HUES48 (cell line): ENCODE data around the gene ANKRD1.
"Not testable (repeated sequence)": the region's sequence is repeated elsewhere in the genome, so short reads cannot be mapped to it uniquely, and the experiment has no call there.

ENCODE experiments used
- H3K27ac ChIP-seq: one replicate; pipeline ENCODE4 v1.7.0; 2013; ENCODE audit warnings: low read depth, low read length, inconsistent platforms
- H3K27me3 ChIP-seq: 2 replicates; pipeline ENCODE4 v1.6.1; 2013; ENCODE audit warnings: mild to moderate bottlenecking, low read length; ENCODE audit not compliant: control insufficient read depth, insufficient read depth
- H3K36me3 ChIP-seq: 2 replicates; pipeline ENCODE4 v1.6.1; 2013; ENCODE audit warnings: low read length; ENCODE audit not compliant: control insufficient read depth, insufficient read depth
- H3K4me1 ChIP-seq: 2 replicates; pipeline ENCODE4 v1.6.1; 2013; ENCODE audit warnings: mild to moderate bottlenecking, low read length; ENCODE audit not compliant: control insufficient read depth, insufficient read depth
- H3K4me3 ChIP-seq: 2 replicates; pipeline ENCODE4 v1.5.1; 2013; ENCODE audit warnings: mild to moderate bottlenecking, low read depth, low read length
- H3K9ac ChIP-seq: 2 replicates; pipeline ENCODE4 v1.6.1; 2013; ENCODE audit warnings: mild to moderate bottlenecking, low read depth, low read length, moderate library complexity
- H3K9me3 ChIP-seq: 2 replicates; pipeline ENCODE4 v1.6.1; 2013; ENCODE audit warnings: low read length; ENCODE audit not compliant: control insufficient read depth, insufficient read depth

The ANKRD1 gene

GRCh38 chr10:90911133-90912051 is 9.5 kb downstream of the ANKRD1 start:
- 0 out of 2 replicates have a peak, but pooled peaks cover 6% of the 10 kb centered on the region for H3K4me1 ChIP-seq

DNA sequence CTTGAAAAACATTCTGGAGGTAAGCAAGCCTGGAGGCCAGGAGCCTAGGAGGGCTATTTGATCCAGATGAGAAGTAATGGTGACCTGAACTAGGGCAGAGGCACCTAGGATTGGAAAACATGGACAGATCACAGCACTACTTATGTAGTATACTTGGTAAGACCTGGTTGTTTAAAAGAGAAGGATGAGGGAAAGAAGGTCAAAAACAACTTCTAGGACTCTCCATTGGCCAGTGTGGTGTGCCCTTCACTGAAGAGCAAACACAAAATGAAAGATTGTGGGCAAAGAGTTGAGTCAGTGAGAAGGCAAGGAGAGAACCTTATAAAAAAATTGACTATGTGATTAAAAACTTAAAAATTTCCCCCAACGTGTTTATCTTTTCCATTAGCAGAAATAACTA is 14.3 kb downstream of the ANKRD1 start:
- Histone ChIP-seq H3K27me3 (no peaks in the 10 kb centered on the region; the same call in 1 of the 2 replicates), H3K4me1 (no peaks in the 10 kb centered on the region), H3K27ac (no peak overlapping the region), H3K9ac (no peak overlapping the region), H3K4me3 (no peak overlapping the region), H3K9me3 (no peaks in the 10 kb centered on the region), H3K36me3 (peaks cover 11% of the 10 kb centered on the region; the same call in 1 of the 2 replicates)

More at GRCh38 chr10:90911133-90912051, 9.5 kb downstream of the ANKRD1 start:
- H3K9me3 ChIP-seq = no peaks in the 10 kb centered on the region
- no peak overlapping the region for H3K9ac ChIP-seq
- peaks cover 46% of the 10 kb centered on the region for H3K27me3 ChIP-seq
- no peak overlapping the region for H3K4me3 ChIP-seq
- H3K36me3 ChIP-seq = no peaks in the 10 kb centered on the region
- H3K27ac ChIP-seq = no peak overlapping the region

DNA sequence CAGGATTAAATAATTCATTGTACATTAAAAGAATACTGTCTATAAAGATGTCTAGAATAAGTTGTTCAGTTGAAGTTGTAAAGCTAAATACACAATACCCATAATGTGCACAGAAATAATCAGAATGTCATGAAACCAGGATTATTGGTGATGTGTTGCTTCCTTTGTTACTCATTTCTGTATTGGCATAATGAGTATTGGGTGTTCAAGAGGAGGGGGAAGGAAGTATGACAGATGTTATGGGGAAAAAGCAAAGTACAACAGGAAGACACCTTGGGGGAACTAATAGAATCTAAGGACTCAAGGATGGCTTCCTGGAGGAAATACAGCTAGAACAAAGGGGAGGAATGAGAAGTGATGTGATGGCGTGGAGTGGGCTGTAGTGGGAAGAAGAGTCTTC is 15.0 kb downstream of the ANKRD1 start:
- Histone ChIP-seq H3K4me1 (no peaks in the 10 kb centered on the region), H3K27ac (no peak overlapping the region), H3K4me3 (no peak overlapping the region), H3K9ac (no peak overlapping the region), H3K27me3 (no peaks in the 10 kb centered on the region; the same call in 1 of the 2 replicates), H3K9me3 (no peaks in the 10 kb centered on the region), H3K36me3 (peaks cover 17% of the 10 kb centered on the region; the same call in 1 of the 2 replicates)

DNA sequence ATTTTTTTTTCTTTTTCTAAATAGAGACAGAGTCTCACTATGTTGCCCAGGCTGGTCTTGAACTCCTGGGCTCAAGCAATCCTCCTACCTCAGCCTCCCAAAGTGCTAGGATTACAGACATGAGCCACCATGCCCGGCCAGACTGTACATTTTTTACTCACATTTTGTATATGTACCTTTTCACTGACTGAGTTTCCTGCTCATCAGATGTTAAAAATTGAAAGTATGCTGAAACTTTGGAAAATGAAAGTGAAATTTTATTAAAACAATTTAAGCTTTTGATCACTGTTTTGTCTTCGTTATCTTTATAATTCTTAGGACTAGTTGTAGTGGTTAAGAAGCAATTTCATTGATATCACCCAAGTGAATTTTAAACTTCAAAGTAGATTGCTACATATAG is 24.0 kb downstream of the ANKRD1 start:
- H3K4me1 ChIP-seq, H3K27me3 ChIP-seq, H3K4me3 ChIP-seq, H3K9ac ChIP-seq, H3K27ac ChIP-seq, H3K9me3 ChIP-seq: not testable (repeated sequence)
- H3K36me3 ChIP-seq = peaks cover 91% of the 10 kb centered on the region

- Histone ChIP-seq H3K4me3 (no peak overlapping the region), H3K27me3 (no peaks in the 10 kb centered on the region), H3K4me1 (no peaks in the 10 kb centered on the region), H3K36me3 (peaks cover 95% of the 10 kb centered on the region), H3K9me3 (no peaks in the 10 kb centered on the region), H3K9ac (no peak overlapping the region), H3K27ac (no peak overlapping the region)
Measured at GRCh38 chr10:90893190-90893589, 27.7 kb downstream of the ANKRD1 start.

DNA sequence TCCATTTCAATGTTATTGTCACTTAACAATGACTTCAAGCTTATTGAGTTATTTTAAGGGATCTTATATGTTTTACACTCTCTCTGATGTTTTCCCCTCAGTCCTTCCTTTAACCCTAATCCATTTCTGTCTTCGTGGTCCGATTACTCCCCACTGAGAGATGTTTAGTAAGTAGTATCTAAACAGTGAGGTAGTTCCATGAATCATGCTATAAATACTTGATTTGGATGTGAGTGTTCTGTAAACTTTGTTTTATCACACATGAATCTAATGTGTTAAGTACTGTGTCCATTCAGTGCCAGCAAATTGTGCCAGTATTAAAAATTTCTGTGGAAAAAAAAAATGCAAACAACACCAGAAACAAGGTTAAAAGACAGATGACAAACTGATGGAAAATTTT is 30.5 kb downstream of the ANKRD1 start:
- Histone ChIP-seq H3K36me3 (peaks cover 95% of the 10 kb centered on the region), H3K27me3 (no peaks in the 10 kb centered on the region), H3K9ac (no peak overlapping the region), H3K4me1 (no peaks in the 10 kb centered on the region), H3K9me3 (no peaks in the 10 kb centered on the region), H3K27ac (no peak overlapping the region), H3K4me3 (no peak overlapping the region)

DNA sequence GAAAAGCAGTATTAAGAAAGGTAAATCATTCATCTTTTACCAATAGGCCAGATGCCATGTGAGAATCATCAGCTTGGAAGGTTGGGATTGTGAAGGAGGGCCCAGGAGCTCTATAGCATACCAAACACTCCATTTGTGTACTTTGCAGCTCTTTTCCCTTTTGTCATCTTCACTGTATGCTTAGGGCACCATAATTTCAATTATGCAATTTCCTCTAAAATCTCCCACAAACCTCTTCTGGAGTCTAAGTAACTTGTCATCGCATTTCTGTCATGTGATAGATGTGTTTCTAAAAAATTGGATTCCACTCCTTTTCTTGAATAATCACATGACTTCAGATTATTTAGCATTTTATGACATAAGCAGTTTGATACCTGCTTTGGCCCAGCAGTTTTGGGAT is 31.3 kb downstream of the ANKRD1 start:
- no peak overlapping the region for H3K9ac ChIP-seq
- no peaks in the 10 kb centered on the region for H3K27me3 ChIP-seq
- H3K27ac ChIP-seq = no peak overlapping the region
- no peaks in the 10 kb centered on the region for H3K9me3 ChIP-seq
- no peaks in the 10 kb centered on the region for H3K4me1 ChIP-seq
- H3K36me3 ChIP-seq = peaks cover 95% of the 10 kb centered on the region
- no peak overlapping the region for H3K4me3 ChIP-seq

GRCh38 chr10:90888387-90888786 is 32.5 kb downstream of the ANKRD1 start:
- H3K4me1 ChIP-seq = no peaks in the 10 kb centered on the region
- H3K27me3 ChIP-seq = no peaks in the 10 kb centered on the region
- H3K27ac ChIP-seq = no peak overlapping the region
- H3K36me3 ChIP-seq = peaks cover 95% of the 10 kb centered on the region
- H3K9me3 ChIP-seq = no peaks in the 10 kb centered on the region
- no peak overlapping the region for H3K4me3 ChIP-seq
- no peak overlapping the region for H3K9ac ChIP-seq

DNA sequence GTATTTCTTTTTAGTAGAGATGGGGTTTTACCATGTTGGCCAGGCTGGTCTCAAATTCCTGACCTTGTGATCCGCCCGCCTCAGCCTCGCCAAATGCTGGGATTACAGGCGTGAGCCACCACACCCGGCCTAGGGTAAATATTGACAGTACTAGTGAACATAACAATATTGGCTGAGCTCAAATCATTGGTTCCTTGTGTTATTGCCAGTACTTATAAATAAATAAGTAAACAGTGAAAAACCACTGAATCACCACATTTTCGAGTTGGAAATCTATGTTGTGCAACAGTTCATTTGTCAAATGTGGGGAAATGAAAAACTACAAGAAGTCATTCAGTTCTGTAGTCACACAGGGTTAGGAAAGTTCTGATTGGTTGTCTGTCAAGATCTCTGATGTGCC is 33.3 kb downstream of the ANKRD1 start:
- no peaks in the 10 kb centered on the region for H3K9me3 ChIP-seq
- no peak overlapping the region for H3K4me3 ChIP-seq
- no peak overlapping the region for H3K27ac ChIP-seq
- no peaks in the 10 kb centered on the region for H3K27me3 ChIP-seq
- H3K4me1 ChIP-seq = no peaks in the 10 kb centered on the region
- H3K36me3 ChIP-seq = peaks cover 91% of the 10 kb centered on the region
- no peak overlapping the region for H3K9ac ChIP-seq

GRCh38 chr10:90885176-90885575 is 35.7 kb downstream of the ANKRD1 start:
- H3K4me1 ChIP-seq = no peaks in the 10 kb centered on the region
- no peak overlapping the region for H3K9ac ChIP-seq
- no peaks in the 10 kb centered on the region for H3K27me3 ChIP-seq
- H3K9me3 ChIP-seq = no peaks in the 10 kb centered on the region
- no peak overlapping the region for H3K4me3 ChIP-seq
- peaks cover 85% of the 10 kb centered on the region for H3K36me3 ChIP-seq
- no peak overlapping the region for H3K27ac ChIP-seq

DNA sequence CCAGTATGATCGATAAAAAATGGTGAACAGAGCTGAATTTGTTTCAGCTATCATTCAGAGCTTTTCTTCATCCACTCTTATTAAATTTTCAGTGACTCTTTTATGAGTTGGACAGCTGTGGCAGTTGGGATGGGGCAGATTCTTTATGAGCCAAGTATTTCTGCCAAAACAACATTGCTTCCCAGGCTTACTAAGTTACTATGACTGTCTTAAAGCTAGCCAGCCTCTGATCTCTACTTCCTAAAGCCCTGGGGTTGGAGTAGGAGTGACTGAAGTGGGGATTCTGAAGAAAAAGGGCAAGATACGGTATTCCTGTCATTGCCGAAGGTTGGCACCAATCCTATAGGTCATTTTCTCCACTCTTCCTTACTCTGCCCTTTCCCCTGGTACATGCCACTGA is 36.5 kb downstream of the ANKRD1 start:
- Histone ChIP-seq H3K4me3 (no peak overlapping the region), H3K9me3 (no peaks in the 10 kb centered on the region), H3K9ac (no peak overlapping the region), H3K27ac (no peak overlapping the region), H3K36me3 (peaks cover 83% of the 10 kb centered on the region), H3K27me3 (no peaks in the 10 kb centered on the region), H3K4me1 (no peaks in the 10 kb centered on the region)
